Activated gamma-delta T cell treated with anti-CD3 and anti-CD28 coated beads, Interleukin-2, amount 50 U/mL, for 16 hours (primary cell): ENCODE measurements around the gene PRF1.
"Not testable (repeated sequence)": the region's sequence is repeated elsewhere in the genome, so short reads cannot be mapped to it uniquely, and the experiment has no call there.

Experiments
- DNase-seq: peaks from one replicate; pipeline ENCODE4 v3.0.0-alpha.2; 2020; ENCODE audit warnings: low read depth

Gene PRF1

GRCh38 chr10:70602665-70603448 lies at the start of gene PRF1:
Gene PRF1 (minus strand): TSS chr10:70602741. CDS start chr10:70600902, 1,839 bp downstream.
- DNase-seq: peak; percentile 82

DNA sequence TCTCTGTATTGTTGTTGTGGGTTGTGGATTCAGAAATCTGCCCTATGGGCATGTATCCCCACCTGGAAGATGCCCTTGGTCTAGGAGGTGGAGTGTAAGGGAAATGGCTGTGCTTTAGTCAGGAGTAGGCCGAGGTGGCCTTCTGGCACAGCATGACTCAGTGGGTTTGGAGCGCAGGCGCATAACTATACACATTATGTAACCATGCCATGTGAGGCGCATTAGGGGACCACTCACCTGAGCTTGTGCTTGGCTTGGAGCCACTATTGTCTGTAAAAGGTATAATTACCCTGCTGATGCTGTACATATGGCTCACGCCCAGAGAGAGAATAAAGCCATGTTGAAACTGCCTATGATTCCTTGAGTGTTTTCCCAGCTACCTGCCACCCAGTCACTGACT lies 49.1 kb upstream of the PRF1 start:
- no peak for DNase-seq

DNA sequence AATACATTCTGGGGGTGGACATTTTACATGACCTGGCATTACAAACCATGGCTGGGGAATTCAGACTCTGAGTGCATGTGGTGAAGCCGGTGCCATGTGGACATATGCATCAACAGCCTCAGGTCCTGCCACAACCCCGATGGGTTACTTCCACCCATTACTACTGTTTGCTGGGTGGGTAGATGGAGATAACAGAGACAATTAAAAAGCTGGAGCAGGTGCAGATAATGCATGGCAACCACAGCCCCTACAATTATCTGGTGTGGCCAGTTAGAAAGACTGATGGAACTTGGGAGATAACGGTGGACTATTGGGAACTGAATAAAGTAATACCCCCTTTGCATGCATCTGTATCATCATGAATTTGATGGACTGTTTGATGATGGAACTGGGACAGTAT lies 48.2 kb upstream of the PRF1 start:
- no peak for DNase-seq

DNA sequence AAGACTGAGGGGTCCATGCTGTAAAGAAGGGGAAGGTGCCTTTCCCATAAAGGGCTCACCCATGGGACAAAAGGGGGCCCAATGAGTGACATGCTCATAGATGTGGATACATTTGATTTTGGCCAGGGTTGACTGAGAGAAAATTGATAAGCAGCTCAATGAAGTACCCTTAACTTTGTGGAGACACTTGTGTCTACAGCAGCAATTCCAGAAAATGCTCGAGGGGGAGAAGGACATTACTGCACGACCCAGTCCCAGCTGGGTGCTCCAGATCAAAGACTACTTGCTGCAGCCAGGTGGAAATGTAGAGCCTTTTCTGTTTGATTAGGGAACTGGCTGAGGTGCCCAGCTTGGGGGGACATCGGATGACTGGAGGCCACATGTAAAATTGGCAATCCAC lies 47.6 kb upstream of the PRF1 start:
- DNase-seq: no peak

DNA sequence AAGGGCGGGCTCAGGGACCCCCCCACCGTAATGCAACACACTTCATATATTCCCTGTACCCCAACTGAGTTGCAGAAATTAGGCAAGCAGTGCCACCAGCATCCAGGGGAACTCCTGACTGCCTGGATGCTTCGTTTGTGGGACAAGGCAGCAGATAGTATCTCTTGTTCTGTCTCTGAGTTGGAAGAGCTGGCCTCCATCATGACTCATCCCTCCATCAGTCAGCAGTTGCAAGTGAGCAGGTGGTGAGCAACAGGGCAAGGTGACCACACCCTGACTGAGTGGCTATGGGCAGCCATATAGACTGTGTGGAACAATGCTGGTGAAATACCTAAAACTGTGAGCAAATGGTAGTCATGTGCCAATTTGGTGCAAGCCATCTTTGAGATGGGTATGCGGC lies 47.0 kb upstream of the PRF1 start:
- no peak for DNase-seq

DNA sequence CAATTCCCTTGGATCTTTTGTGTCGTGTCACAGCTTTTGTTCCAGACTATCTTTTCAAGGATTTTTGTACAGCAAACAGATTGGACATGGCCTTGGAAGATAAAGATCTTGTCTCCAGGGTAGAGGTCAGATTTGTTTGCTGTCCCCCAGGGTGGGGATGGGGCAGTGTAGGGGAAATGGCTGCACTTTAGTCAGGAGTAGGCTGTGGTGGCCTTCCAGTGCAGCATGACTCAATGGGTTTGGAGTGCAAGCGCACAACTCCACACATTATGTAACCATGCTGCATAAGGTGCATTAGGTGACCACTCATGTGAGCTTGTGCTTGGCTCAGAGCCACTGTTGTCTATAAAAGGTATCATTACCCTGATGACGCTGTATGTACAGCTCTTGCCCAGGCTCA lies 45.9 kb upstream of the PRF1 start:
- no peak for DNase-seq

- DNase-seq: no peak
Observed at GRCh38 chr10:70647086-70647485, 44.5 kb upstream of the PRF1 start.

DNA sequence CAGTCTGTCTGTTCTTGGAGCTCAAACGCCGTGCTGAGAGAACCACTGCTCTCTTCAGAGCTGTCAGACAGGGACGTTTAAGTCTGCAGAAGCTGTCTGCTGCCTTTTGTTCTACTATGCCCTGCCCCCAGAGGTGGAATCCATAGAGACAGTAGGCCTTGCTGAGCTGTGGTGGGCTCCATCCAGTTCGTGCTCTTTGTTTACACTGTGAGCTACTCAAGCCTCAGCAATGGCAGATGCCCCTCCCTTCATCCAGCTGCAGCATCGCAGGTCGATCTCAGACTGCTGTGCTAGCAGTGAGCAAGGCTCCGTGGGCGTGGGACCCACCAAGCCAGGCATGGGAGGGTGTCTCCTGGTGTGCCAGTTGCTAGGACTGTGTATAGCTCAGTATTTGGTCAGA lies 42.4 kb upstream of the PRF1 start:
- not testable (repeated sequence) for DNase-seq

DNA sequence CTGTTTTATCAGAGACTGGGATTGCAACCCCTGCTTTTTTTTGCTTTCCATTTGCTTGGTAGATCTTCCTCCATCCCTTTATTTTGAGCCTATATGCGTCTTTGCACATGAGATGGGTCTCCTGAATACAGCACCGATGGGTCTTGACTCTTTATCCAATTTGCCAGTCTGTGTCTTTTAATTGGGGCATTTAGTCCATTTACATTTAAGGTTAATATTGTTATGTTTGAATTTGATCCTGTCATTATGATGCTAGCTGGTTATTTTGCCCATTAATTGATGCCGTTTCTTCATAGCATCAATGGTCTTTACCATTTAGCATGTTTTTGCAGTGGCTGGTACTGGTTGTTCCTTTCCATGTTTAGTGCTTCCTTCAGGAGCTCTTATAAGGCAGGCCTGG lies 40.7 kb upstream of the PRF1 start:
- DNase-seq: not testable (repeated sequence)

DNA sequence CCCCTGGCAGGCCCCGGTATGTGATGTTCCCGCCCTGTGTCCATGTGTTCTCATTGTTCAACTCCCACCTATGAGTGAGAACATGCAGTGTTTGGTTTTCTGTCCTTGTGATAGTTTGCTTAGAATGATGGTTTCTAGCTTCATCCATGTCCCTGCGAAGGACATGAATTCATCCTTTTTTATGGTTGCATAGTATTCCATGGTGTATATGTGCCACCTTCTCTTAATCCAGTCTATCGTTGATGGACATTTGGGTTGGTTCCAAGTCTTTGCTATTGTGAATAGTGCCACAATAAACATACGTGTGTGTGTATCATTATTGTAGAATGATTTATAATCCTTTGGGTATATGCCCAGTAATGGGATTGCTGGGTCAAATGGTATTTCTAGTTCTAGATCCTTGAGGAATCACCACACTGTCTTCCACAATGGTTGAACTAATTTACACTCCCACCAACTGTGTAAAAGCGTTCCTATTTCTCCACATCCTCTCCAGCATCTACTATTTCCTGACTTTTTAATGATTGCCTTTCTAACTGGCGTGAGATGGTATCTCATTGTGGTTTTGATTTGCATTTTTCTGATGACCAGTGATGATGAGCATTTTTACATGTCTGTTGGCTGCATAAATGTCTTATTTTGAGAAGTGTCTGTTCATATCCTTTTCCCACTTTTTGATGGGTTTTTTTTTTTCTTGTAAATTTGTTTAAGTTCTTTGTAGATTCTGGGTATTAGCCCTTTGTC lies 37.3 kb upstream of the PRF1 start:
- not testable (repeated sequence) for DNase-seq

- not testable (repeated sequence) for DNase-seq
Observed at GRCh38 chr10:70634515-70634914, 32.0 kb upstream of the PRF1 start.

- no peak for DNase-seq
Observed at GRCh38 chr10:70634011-70634410, 31.5 kb upstream of the PRF1 start.

- not testable (repeated sequence) for DNase-seq
Observed at GRCh38 chr10:70631735-70632134, 29.2 kb upstream of the PRF1 start.

DNA sequence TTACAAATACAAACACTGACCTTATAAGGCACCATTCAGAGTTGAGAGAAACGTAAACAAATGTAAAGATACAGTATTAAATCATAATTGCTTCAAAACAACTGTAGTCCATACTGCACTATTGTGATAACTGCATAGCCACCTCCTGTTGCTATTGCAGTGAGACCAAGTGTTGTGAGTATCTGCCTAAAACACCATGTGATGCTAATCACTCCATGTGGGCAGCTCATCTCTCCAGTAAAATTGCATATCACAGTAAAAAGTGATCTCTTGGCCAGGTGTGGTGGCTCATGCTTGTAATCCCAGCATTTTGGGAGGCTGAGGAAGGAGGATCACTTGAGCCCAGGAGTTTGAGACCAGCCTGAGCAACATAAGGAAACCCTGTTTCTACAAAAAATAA lies 26.8 kb upstream of the PRF1 start:
- no peak for DNase-seq

DNA sequence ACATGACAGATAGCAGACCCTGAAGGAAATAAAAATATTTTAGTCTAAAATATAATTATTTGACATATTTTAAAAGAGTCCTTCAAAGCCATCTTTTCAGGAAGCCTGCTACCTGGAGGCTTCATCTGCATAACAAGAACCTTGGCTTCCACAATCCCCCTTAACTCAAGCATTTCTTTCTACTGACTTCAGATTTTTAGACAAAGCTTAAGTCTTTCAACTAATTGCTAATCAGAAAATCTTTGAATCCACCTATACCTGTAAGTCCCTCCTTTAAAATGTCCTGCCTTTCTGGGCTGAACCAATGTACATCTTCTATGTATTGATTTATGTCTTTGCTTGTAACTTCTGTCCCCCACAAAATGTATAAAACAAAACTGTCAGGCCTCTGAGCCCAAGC lies 23.5 kb upstream of the PRF1 start:
- no peak for DNase-seq

DNA sequence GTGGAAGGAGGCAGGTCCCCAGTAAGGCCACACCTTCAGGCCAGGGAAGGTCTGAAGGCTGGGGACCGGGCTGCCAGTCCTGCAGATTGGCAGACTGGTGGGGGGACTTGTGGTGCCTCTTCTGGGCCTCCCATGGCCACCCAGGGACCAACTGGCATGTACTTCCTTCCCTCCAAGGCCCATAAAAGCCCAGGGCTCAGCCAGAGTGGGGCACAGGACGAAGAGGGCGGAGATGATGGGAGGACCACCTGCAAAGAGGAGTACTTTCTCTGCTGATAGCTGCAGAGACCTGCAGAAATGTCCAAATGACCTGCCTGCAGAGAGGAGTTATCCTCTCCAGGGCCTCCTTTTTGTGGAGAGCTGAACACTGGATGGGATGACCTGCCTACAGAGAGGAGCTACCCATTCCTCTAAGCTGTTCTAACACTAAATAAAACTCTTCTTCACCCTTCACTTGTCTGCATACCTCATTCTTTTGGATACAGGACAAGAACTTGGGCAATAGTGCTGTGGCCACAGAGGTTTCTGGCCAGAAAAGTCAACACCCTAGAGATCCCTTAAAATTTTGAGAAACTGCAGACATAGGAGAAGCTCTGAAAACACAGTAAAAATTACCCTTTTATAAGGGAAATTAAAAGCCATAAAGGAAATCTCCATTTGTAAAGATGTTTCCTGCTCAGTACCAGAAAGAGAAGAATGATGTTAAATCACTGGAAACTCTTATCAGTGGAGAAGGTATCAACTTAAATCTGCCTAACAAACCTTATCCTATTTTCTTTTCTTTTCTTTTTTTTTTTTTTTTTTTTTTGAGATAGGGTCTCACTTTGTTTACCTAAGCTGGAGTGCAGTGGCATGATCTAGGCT lies 20.7 kb upstream of the PRF1 start:
- DNase-seq: no peak

DNA sequence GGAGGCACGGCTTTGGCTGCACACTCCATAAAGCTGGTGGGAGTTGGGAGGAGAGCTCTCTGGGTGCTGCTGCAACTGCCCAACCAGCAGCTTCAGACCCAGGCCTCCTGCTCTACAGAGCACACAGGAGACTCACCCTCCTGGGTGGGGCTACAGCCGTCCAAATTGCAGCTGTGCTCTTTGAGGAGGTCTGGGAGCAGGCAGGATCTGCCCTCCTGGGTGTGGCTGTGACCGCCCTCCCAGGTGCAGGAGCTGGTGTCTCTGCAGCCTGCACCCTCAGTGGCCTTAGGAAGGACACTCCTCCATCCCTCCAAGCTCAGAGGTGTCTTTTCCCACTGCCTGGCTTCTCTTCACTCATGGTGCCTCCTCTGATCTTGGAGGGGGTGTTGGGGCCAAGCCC lies 20.0 kb upstream of the PRF1 start:
- DNase-seq: no peak

DNA sequence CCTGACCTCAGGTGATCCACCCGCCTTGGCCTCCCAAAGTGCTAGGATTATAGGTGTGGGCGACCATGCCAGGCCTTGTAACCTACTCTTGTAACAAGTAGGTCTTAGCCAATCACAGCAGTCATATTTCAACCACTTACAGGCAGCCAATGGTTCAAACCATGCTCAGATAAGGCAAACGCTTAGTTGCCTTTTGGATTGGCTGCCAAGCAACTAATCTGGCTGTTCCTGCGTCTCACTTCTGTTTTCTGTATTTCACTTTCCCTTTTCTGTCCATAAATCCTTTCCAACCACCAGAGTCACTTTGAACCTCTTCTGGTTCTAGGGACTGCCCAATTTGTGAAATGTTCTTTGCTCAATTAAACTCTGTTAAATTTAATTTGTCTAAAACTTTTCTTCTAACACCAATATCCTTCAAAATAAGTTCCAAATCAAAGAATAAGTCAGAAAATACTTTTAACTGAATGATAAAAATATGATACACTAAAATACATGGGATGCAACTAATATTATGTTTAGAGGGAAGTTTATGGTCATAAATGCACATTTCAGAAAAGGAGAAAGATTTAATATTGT lies 19.1 kb upstream of the PRF1 start:
- no peak for DNase-seq

GRCh38 chr10:70620020-70620289 lies 17.4 kb upstream of the PRF1 start:
- DNase-seq: no peak

DNA sequence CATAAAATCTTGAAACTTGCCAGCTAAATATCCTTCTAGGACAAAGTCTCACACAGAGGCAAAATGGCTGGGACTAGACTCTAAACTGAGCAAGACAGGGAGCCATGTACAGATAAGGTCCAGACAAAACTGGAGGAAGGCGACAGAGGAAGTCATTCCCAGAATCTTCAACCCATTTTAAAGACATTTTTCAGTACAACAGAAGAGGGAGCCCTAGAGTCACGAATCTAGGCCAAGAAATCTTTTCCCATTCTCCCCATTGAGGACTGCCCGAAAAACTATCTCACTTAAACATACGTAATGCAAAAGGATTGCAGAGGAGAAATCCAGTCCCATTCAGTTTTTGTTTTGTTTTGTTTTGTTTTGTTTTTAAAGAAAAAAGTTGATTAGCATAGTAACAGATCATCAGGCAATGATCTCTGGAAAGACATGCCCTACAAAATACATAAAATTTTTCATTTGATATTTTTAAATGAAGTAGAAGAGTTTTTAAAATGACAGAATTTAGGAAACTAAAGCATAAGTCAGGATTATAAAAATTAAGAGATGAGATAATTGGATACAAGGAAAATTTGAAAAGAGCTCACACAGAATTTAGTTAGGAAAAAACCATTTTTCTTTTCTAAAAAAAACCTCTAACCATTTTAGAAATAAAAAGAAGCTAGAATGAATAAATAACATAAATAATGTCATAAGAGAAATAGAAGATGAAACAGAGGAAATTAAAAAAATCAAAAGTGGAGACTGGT lies 16.9 kb upstream of the PRF1 start:
- DNase-seq: no peak

- DNase-seq: no peak
Observed at GRCh38 chr10:70618663-70619062, 16.1 kb upstream of the PRF1 start.
